ENCODE measurements around the gene ODAD2. TPM values are rescaled to one million over a fixed set of nuclear protein-coding genes. Genes with fewer than 3 reads are reported as not detected.
"Not testable (repeated sequence)": the region's sequence is repeated elsewhere in the genome, so short reads cannot be mapped to it uniquely, and the experiment has no call there.

The ODAD2 gene
- total and polyA plus RNA-seq, 2 donors from 2014 or later = 0.28 to 0.44 TPM

DNA sequence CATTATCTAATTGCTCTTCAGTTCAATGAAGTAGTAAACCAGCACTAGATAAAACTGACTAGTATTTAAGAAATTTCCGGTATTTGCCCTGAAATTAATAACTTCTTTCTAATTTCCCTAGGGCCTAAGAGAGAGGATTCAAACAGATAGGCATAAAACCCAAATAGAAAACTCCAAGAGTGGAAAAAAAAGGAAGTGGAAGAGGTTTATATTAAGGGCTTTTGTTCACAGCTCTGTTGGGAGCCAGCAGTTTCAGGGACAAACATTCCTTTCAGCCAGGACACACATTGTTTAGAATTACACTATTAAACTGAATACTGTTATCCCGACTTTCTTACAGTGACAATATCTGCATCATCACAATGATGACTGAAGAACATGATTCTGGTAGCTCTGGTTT lies 3.6 kb downstream of the ODAD2 start:
- peaks cover 0 to 2% (median 0%) of the 10 kb centered on the region in 3 donors for H3K4me1 ChIP-seq (ENCODE audit: control insufficient read depth in 2 of 3, insufficient read depth in 2 of 3, low read depth in 1 of 3, low read length in 3 of 3)
- H3K4me3 ChIP-seq (ENCODE audit: low read length in 3 of 3) = no peak overlapping the region
- FAIRE-seq (no peak), DNase-seq (no peak)
- no peak overlapping the region for H3K27ac ChIP-seq (ENCODE audit: low read depth in 2 of 2, low read length in 2 of 2)
- intact Hi-C loops (cut with DNase I) = no loop called here
- TF ChIP-seq, protein P1, sequence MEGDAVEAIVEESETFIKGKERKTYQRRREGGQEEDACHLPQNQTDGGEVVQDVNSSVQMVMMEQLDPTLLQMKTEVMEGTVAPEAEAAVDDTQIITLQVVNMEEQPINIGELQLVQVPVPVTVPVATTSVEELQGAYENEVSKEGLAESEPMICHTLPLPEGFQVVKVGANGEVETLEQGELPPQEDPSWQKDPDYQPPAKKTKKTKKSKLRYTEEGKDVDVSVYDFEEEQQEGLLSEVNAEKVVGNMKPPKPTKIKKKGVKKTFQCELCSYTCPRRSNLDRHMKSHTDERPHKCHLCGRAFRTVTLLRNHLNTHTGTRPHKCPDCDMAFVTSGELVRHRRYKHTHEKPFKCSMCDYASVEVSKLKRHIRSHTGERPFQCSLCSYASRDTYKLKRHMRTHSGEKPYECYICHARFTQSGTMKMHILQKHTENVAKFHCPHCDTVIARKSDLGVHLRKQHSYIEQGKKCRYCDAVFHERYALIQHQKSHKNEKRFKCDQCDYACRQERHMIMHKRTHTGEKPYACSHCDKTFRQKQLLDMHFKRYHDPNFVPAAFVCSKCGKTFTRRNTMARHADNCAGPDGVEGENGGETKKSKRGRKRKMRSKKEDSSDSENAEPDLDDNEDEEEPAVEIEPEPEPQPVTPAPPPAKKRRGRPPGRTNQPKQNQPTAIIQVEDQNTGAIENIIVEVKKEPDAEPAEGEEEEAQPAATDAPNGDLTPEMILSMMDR (IDR thresholded peaks at IDR 0.05; ENCODE audit: borderline replicate concordance, extremely low read depth, insufficient read depth) = no peak
- H3K9me3 ChIP-seq (ENCODE audit: control insufficient read depth in 2 of 3, insufficient read depth in 1 of 3, low read length in 3 of 3) = no peaks in the 10 kb centered on the region
- H3K36me3 ChIP-seq (ENCODE audit: control insufficient read depth in 2 of 3, insufficient read depth in 3 of 3, low read length in 3 of 3) = no peaks in the 10 kb centered on the region
- no peaks in the 10 kb centered on the region for H3K27me3 ChIP-seq (ENCODE audit: control insufficient read depth, insufficient read depth, low read length)
- no peak overlapping the region for H3K9ac ChIP-seq (ENCODE audit: low read length in 3 of 3)

DNA sequence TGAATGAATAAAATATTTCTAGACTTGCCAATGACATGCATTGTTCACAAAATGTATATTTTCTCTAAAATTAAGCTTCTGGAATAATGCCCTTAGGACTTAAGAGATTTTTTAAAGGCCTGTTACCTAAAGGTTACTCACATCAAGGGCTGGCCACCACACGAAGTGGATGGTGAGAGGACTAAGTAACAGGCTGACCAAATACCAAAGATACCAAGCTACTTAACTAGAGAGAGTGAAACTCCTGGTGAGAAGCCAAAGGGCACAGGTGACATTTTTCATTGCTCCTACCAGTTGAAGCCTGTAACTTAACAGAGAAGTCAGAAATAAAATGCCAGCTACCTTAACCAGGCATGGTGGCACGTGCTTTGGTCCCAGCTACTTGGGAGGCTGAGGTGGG lies 9.5 kb downstream of the ODAD2 start:
- FAIRE-seq; DNase-seq; H3K9me3 ChIP-seq (ENCODE audit: control insufficient read depth in 2 of 3, insufficient read depth in 1 of 3, low read length in 3 of 3); H3K27ac ChIP-seq (ENCODE audit: low read depth in 2 of 2, low read length in 2 of 2); intact Hi-C loops (cut with DNase I); H3K4me1 ChIP-seq (ENCODE audit: control insufficient read depth in 2 of 3, insufficient read depth in 2 of 3, low read depth in 1 of 3, low read length in 3 of 3); H3K36me3 ChIP-seq (ENCODE audit: control insufficient read depth in 2 of 3, insufficient read depth in 3 of 3, low read length in 3 of 3); H3K4me3 ChIP-seq (ENCODE audit: low read length in 3 of 3); H3K9ac ChIP-seq (ENCODE audit: low read length in 3 of 3); H3K27me3 ChIP-seq (ENCODE audit: control insufficient read depth, insufficient read depth, low read length): not testable (repeated sequence)

DNA sequence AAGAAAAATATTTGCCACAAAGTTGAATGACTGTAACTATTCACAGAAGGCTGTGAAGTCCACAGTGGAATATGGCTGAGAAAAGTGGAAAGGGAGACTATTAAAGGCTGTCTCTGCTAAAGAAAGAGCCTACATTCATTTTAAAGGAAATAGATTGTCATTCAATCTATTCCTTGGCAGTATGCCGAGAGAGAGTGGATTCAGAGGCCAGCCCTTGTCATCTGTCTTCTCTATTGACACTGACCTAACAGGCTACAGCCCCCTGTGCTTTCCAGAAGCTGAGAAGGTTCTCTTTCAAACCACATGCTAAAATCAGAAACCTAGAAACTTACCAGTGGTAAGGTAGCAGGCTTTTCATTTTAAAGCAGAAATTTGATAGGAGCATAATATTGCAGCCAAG lies 12.1 kb downstream of the ODAD2 start:
- DNase-seq = no peak
- TF ChIP-seq, protein P1 (IDR thresholded peaks at IDR 0.05; ENCODE audit: borderline replicate concordance, extremely low read depth, insufficient read depth) = no peak
- Histone ChIP-seq H3K36me3 (ENCODE audit: control insufficient read depth in 2 of 3, insufficient read depth in 3 of 3, low read length in 3 of 3) (no peaks in the 10 kb centered on the region), H3K27ac (ENCODE audit: low read depth in 2 of 2, low read length in 2 of 2) (no peak overlapping the region), H3K4me3 (ENCODE audit: low read length in 3 of 3) (no peak overlapping the region), H3K9ac (ENCODE audit: low read length in 3 of 3) (no peak overlapping the region), H3K9me3 (ENCODE audit: control insufficient read depth in 2 of 3, insufficient read depth in 1 of 3, low read length in 3 of 3) (no peaks in the 10 kb centered on the region), H3K4me1 (ENCODE audit: control insufficient read depth in 2 of 3, insufficient read depth in 2 of 3, low read depth in 1 of 3, low read length in 3 of 3) (no peaks in the 10 kb centered on the region), H3K27me3 (ENCODE audit: control insufficient read depth, insufficient read depth, low read length) (no peaks in the 10 kb centered on the region)
- FAIRE-seq = no peak
- intact Hi-C loops (cut with DNase I) = no loop called here

DNA sequence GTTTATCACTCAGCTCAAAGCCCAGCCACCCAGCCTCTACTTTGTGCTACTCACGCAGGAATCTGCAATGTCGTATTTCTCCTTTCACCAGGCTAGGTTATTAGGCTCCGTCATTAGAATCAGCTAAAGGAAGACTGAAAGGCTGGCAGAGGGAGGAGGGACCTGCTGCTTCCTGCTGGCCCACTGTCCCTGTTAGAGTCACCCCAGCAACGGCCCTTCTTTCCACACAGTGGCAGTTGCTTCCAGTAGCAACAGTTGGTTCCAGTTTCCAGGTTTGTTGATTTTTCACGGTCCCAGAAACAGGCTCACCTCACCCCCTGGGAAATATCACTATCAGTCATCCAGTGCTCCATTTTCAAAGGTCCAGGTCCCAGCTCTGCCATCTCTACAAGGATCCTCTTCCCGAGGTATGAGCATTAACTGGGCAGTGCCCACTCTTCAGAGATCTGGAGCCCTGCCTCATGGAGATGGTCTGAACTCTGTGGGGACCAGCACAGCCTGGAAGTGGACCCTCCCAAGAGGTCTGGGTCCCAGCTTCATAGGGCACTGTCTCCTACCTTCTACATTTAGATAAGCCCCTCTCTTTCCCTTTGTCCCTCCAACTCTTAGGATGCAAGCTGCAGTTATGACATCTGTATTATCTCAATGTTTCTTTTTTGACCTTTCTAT lies 15.9 kb downstream of the ODAD2 start:
- H3K27me3 ChIP-seq (ENCODE audit: control insufficient read depth, insufficient read depth, low read length) = no peaks in the 10 kb centered on the region
- TF ChIP-seq, protein P1 (IDR thresholded peaks at IDR 0.05; ENCODE audit: borderline replicate concordance, extremely low read depth, insufficient read depth) = no peak
- intact Hi-C loops (cut with DNase I) = no loop called here
- no peaks in the 10 kb centered on the region for H3K36me3 ChIP-seq (ENCODE audit: control insufficient read depth in 2 of 3, insufficient read depth in 3 of 3, low read length in 3 of 3)
- no peak for DNase-seq
- H3K4me1 ChIP-seq (ENCODE audit: control insufficient read depth in 2 of 3, insufficient read depth in 2 of 3, low read depth in 1 of 3, low read length in 3 of 3) = no peaks in the 10 kb centered on the region
- FAIRE-seq = no peak
- no peaks in the 10 kb centered on the region for H3K9me3 ChIP-seq (ENCODE audit: control insufficient read depth in 2 of 3, insufficient read depth in 1 of 3, low read length in 3 of 3)
- no peak overlapping the region for H3K27ac ChIP-seq (ENCODE audit: low read depth in 2 of 2, low read length in 2 of 2)
- H3K9ac ChIP-seq (ENCODE audit: low read length in 3 of 3) = no peak overlapping the region
- no peak overlapping the region for H3K4me3 ChIP-seq (ENCODE audit: low read length in 3 of 3)

All from kidney (tissue), 14 donors.